ENCODE results near the gene MFAP4. TPM values are rescaled to one million over a fixed set of nuclear protein-coding genes. Genes with fewer than 3 reads are reported as not detected.

Gene MFAP4
- total and polyA plus RNA-seq, 4 donors, result 2.1 to 13.3 (median 5.7) TPM

DNA sequence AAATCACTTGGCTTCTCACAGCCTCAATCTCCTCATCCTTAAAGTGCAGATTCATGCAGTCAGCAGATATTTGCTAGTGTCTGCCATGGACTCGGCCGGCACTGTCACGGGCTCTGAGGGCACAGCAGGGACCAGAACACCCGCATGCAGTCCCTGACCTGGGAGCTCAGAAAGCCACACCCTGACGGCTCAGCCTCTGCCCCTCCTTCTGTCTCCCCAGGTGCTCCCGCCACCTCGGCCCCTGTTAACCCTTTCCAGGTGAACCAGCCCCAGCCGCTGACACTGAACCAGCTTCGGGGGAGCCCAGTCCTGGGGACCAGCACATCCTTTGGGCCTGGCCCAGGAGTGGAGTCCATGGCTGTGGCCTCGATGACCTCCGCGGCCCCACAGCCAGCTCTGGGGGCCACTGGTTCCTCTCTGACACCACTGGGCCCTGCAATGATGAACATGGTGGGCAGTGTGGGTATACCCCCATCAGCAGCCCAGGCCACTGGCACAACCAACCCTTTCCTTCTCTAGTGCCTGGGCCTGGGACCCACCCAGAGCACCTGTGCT is 53.2 kb downstream of the MFAP4 start:
- Histone ChIP-seq H3K27me3 (ENCODE audit: control insufficient read depth in 4 of 4, insufficient read depth in 4 of 4, low read length in 3 of 4) (no peaks in the 10 kb centered on the region), H3K4me1 (ENCODE audit: control insufficient read depth in 4 of 4, insufficient read depth in 4 of 4, low read length in 3 of 4) (peaks cover 6 to 31% (median 25%) of the 10 kb centered on the region in 4 donors), H3K9ac (ENCODE audit: low read depth in 1 of 2, low read length in 2 of 2) (no peak overlapping the region), H3K27ac (ENCODE audit: low read depth in 1 of 2, low read length in 2 of 2) (no peak overlapping the region), H3K4me3 (ENCODE audit: low read depth in 1 of 3, low read length in 3 of 3) (no peak overlapping the region), H3K9me3 (ENCODE audit: control insufficient read depth in 4 of 4, low read length in 3 of 4) (no peaks in the 10 kb centered on the region), H3K36me3 (ENCODE audit: control insufficient read depth in 4 of 4, insufficient read depth in 3 of 4, low read depth in 1 of 4, low read length in 3 of 4) (peaks cover 0 to 3% (median 0%) of the 10 kb centered on the region in 4 donors)
- 94% methylated on average over 12 of the region's 12 CpGs for WGBS
- no peak for DNase-seq (ENCODE audit: low spot score)
- TF ChIP-seq, protein P1, sequence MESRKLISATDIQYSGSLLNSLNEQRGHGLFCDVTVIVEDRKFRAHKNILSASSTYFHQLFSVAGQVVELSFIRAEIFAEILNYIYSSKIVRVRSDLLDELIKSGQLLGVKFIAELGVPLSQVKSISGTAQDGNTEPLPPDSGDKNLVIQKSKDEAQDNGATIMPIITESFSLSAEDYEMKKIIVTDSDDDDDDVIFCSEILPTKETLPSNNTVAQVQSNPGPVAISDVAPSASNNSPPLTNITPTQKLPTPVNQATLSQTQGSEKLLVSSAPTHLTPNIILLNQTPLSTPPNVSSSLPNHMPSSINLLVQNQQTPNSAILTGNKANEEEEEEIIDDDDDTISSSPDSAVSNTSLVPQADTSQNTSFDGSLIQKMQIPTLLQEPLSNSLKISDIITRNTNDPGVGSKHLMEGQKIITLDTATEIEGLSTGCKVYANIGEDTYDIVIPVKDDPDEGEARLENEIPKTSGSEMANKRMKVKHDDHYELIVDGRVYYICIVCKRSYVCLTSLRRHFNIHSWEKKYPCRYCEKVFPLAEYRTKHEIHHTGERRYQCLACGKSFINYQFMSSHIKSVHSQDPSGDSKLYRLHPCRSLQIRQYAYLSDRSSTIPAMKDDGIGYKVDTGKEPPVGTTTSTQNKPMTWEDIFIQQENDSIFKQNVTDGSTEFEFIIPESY (IDR thresholded peaks at IDR 0.05), result no peak

Small RNA genes lying within 50 kb of the gene (small RNA-seq; reads per million reads assigned to genes)
- 3.7 reads per million, percentile 91 among the genes with 10 or more reads in this experiment for gene MIR1180
- not detected for gene RF00537

Other genes starting within 250 kb of the MFAP4 start
- 10 to 100 TPM; 10.7 to 23.8 TPM for gene EPN2, start 149.8 kb downstream of the MFAP4 start, total RNA-seq
- gene EPN2, start 149.8 kb downstream of the MFAP4 start, polyA plus RNA-seq, result 10 to 100 TPM in 1 of 2 donors, 1 to 10 TPM in 1; 5.6 to 13.8 TPM
- gene B9D1, start 24.5 kb downstream of the MFAP4 start, total RNA-seq, result 10 to 100 TPM; 10.8 to 22.0 TPM
- 10 to 100 TPM in 1 of 2 donors, 1 to 10 TPM in 1; 8.4 to 10.8 TPM for gene B9D1, start 24.5 kb downstream of the MFAP4 start, polyA plus RNA-seq
- 1 to 10 TPM; 6.0 to 8.8 TPM for gene MAPK7, start 8.7 kb downstream of the MFAP4 start, total RNA-seq
- 1 to 10 TPM; 3.4 to 4.4 TPM for gene MAPK7, start 8.7 kb downstream of the MFAP4 start, polyA plus RNA-seq
- under 1 TPM; 0.23 to 0.42 TPM for gene RNF112, start 24.0 kb upstream of the MFAP4 start, total RNA-seq
- gene RNF112, start 24.0 kb upstream of the MFAP4 start, polyA plus RNA-seq, result under 1 TPM; 0.04 to 0.17 TPM
- gene SLC47A1, start 146.7 kb upstream of the MFAP4 start, total RNA-seq, result 10 to 100 TPM; 34.9 to 69.2 TPM
- 10 to 100 TPM; 34.8 to 39.5 TPM for gene SLC47A1, start 146.7 kb upstream of the MFAP4 start, polyA plus RNA-seq

All from liver (tissue), 10 donors.